Measurements from ENCODE around the gene CAMK1D.

Gene CAMK1D

DNA sequence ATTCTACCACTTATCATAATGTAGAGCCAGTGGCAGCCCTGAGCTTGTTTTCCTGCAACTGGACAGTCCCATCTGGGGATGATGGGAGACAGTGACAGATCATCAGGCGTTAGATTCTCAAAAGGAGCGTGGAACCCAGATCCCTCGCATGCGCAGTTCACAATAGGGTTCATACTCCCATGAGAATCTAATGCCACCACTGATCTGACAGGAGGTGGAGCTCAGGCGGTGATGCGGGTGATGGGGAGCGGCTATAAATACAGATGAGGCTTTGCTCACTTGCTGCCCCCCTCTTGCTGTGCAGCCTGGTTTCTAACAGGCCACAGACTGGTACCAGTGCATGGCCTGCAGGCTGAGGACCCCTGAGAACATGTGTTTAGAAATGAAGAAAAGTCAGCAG, 260.1 kb downstream of the CAMK1D start:
- TF ChIP-seq, protein P1, sequence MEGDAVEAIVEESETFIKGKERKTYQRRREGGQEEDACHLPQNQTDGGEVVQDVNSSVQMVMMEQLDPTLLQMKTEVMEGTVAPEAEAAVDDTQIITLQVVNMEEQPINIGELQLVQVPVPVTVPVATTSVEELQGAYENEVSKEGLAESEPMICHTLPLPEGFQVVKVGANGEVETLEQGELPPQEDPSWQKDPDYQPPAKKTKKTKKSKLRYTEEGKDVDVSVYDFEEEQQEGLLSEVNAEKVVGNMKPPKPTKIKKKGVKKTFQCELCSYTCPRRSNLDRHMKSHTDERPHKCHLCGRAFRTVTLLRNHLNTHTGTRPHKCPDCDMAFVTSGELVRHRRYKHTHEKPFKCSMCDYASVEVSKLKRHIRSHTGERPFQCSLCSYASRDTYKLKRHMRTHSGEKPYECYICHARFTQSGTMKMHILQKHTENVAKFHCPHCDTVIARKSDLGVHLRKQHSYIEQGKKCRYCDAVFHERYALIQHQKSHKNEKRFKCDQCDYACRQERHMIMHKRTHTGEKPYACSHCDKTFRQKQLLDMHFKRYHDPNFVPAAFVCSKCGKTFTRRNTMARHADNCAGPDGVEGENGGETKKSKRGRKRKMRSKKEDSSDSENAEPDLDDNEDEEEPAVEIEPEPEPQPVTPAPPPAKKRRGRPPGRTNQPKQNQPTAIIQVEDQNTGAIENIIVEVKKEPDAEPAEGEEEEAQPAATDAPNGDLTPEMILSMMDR (IDR thresholded peaks at IDR 0.05; ENCODE audit: low read depth, low read length) = no peak
- DNase-seq (ENCODE audit: low read depth, low spot score) = no peak
- in situ Hi-C loops (cut with HindIII; ENCODE audit: low sequenced_read_pairs) = no loop called here
- H3K4me3 ChIP-seq (ENCODE audit: low read depth, low read length) = no peak overlapping the region

DNA sequence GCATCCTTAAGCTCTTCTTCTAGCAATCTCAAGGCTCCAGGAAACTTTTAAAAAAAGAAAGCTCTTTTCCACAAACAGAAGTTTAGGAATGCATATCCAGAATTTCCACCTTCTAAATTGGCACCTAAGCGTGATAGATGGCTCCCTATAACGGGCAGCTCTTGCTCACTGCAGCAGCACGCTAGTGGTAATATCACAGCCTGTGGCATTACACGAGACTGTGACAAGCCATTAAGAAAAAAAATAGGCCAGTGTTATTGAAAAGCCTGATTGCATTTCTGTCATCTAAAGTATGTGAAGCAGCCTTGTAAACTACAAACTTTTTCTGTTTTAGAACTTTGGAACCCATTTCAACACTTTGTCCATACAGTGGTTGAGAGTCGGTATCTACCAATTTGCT, 263.8 kb downstream of the CAMK1D start:
- in situ Hi-C loops (cut with HindIII; ENCODE audit: low sequenced_read_pairs) = no loop called here
- no peak overlapping the region for H3K4me3 ChIP-seq (ENCODE audit: low read depth, low read length)
- DNase-seq (ENCODE audit: low read depth, low spot score) = no peak
- TF ChIP-seq, protein P1 (IDR thresholded peaks at IDR 0.05; ENCODE audit: low read depth, low read length) = no peak

DNA sequence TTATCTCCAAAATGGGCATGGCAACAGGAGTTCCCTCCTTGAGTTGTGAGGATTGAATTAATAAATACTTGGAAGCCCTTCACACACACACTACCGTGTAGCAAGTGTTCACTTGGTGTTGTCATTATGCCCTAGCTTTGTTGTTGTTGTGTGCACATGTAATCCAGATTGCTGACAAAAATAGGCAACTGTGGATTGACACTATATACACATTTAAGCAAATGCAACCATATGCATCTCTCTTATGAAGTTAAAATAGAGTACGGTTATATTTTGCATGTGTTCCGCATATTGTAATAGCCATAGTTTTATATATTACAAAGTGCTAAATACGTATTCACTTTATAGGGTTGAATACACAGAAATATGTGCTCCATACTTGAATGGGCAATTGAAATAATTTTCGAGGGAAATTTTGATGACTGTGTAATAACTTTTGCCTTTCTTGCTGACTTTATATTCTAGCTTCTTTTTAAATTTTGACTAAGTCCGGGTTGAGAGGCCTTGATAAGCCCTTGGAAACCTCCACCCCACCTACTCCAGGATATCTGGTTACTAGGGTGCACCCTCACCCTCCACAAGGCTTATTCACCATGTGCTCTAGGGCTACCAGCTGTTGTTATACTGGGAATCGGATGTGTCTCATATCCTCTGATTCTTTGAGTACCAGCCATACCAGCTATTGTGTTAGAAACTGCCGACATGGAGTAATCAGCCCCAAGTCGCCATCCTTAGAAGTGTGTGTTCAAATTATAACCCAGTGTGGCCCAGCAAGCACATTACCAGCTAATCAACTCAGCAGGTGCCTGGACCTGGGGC, 265.0 kb downstream of the CAMK1D start:
- in situ Hi-C loops (cut with HindIII; ENCODE audit: low sequenced_read_pairs) = no loop called here
- no peak overlapping the region for H3K4me3 ChIP-seq (ENCODE audit: low read depth, low read length)
- TF ChIP-seq, protein P1 (IDR thresholded peaks at IDR 0.05; ENCODE audit: low read depth, low read length) = no peak
- no peak for DNase-seq (ENCODE audit: low read depth, low spot score)

DNA sequence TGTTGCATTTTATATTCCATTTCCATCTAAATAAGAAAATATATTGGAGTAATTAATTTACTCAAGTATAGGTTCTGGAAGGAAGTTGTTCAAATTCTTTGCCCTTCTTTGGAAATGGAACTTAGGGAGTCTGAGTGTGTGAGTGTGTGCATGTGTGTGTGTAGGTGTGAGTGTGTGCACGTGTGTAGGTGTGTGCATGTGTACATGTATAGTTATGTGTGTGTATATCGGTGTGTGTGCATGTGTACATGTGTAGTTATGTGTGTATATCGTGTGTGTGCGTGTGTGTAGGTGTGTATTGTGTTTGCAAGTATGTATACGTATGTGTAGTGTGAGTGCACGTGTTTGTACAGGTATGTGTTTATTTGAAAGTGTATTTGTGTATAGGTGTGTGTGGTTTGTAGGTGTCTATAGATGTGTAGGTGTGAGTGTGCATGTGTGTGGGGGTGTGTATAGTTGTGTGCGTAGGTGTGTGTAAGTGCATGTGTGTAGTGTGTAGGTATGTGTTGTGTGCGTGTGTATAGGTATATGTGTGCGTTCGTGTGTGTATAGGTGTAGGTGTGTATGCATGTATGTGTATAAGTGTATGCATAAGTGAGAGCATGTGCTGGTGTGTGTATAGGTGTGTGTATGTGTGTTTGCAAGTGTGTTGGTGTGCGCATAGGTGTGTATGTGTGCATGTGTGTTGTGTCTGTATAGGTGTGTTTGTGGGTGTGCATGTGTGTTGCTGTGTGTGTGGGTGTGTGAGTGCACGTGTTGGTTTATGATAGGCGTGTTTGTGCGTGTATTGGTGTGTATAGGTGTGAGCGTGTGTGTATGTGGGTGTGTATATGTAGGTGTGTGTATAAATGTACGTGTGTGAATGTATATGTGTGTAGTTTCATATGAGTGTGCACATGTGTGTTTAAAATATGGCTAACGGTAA, 266.2 kb downstream of the CAMK1D start:
- no peak for DNase-seq (ENCODE audit: low read depth, low spot score)
- in situ Hi-C loops (cut with HindIII; ENCODE audit: low sequenced_read_pairs) = no loop called here
- H3K4me3 ChIP-seq (ENCODE audit: low read depth, low read length) = no peak overlapping the region
- TF ChIP-seq, protein P1 (IDR thresholded peaks at IDR 0.05; ENCODE audit: low read depth, low read length) = no peak

DNA sequence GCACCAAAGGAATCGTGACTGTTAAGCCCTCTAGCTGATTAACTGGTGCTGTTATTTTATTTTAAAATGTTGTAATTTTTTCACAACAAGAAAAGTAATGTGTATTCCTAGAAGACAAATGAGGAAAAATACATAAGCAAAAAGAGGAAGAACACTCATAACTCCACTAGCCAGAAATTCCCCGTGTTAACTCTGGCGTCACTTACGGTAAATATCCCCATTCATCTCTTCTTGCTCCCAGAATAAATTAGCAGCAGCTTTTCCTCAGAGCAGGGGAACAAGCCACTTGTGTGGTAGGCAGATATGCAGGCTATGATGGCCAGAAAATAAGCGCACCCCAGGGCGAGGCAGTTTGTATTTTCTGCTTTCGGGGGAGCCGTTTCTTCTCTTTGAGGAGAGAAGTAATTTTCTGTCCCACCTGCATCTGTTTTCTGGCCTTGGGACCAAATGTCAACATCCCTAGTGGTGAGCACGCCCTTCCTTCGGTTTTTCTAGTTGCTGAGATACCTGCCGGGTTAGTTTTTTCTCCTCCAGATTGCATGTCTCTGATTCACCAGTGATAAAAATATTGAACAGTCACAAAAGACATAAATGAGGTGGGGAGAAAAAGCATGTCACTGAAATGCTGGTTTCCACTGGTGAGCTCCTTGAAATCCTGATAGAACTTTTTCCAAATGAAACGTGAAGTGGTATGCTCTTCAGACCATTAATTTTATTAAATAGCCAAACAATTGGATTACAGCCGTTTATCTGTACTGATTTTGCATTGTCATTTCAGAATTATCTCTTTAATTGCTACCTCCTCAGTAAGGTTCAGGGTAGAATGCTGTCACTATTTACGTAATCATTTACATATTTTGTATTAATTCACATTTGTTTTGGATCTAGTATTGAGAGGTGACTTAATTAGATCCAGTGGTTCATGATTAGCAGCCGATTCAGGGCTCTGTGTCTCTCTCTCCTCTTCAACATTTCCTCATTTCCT, 268.1 kb downstream of the CAMK1D start:
- no peak overlapping the region for H3K4me3 ChIP-seq (ENCODE audit: low read depth, low read length)
- DNase-seq (ENCODE audit: low read depth, low spot score) = no peak
- in situ Hi-C loops (cut with HindIII; ENCODE audit: low sequenced_read_pairs) = no loop called here
- TF ChIP-seq, protein P1 (IDR thresholded peaks at IDR 0.05; ENCODE audit: low read depth, low read length) = no peak

DNA sequence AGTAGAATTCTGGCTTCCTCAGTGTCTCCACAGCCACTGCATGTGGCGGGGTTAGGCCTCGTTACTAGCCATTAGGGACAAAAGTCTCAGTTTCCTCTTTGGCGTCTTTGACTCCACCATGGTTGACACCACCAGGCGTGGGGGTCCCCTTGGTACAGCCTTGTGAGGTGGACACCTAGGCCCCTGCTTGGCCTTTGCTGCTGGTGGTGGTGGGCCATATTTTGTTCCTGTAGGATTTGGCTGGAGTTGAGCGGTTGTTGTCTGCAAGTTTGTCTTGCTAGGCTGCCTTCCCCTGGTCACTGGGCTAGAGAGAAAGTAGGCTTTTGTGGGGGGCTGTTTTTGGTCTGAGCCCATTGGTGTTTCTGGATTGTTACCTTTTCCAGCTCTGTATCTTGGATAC, 272.7 kb downstream of the CAMK1D start:
- in situ Hi-C loops (cut with HindIII; ENCODE audit: low sequenced_read_pairs) = no loop called here
- H3K4me3 ChIP-seq (ENCODE audit: low read depth, low read length) = no peak overlapping the region
- DNase-seq (ENCODE audit: low read depth, low spot score) = no peak
- TF ChIP-seq, protein P1 (IDR thresholded peaks at IDR 0.05; ENCODE audit: low read depth, low read length) = no peak

Data from astrocyte of the spinal cord (primary cell).